GM21723 (cell line): ENCODE data around the gene ST14.
A peak's percentile ranks its signal among the peaks of the same experiment; 100 is the strongest.

Experiments used
- ATAC-seq: cut with Tn5 transposase; IDR thresholded peaks from one replicate; pipeline ENCODE4 v1.9.1; 2021; ENCODE audit warnings: mild to moderate bottlenecking, moderate library complexity; ENCODE audit not compliant: unreplicated experiment

Gene ST14

DNA sequence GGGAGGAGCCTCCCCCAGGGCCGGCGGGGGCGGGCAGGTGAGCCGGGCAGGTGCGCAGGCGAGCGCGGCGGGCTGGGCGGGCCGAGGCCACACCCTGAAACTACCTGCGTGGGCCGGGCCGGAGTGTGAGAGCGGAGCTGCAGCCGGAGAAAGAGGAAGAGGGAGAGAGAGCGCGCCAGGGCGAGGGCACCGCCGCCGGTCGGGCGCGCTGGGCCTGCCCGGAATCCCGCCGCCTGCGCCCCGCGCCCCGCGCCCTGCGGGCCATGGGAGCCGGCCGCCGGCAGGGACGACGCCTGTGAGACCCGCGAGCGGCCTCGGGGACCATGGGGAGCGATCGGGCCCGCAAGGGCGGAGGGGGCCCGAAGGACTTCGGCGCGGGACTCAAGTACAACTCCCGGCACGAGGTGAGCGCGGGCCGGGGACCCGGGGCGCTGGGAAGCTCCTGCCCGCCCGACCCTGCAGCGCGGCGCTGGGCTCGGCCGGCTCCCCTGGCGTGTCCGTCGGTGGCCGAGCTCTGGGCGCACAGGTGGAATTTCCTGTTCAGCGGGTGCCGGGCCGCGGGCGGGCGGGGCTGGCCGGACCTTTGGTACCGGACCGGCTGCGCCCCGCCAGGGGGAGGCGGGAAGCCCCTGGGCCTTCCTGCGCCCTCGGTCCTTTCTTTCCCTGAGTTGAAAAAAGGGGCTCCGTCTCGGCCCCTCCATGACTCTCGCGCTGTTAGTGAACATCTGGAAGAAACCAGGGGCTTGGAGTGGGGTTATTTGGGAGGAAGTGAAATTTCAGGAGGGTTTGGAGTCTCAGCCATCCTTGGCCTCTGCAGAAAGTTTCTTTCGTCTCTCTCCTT is at the start of gene ST14:
TSS of gene ST14 (plus strand) at position 126 of the 841 bp plus-strand sequence. CDS start at position 324, 198 bp downstream.
- peak; percentile 54 for ATAC-seq

DNA sequence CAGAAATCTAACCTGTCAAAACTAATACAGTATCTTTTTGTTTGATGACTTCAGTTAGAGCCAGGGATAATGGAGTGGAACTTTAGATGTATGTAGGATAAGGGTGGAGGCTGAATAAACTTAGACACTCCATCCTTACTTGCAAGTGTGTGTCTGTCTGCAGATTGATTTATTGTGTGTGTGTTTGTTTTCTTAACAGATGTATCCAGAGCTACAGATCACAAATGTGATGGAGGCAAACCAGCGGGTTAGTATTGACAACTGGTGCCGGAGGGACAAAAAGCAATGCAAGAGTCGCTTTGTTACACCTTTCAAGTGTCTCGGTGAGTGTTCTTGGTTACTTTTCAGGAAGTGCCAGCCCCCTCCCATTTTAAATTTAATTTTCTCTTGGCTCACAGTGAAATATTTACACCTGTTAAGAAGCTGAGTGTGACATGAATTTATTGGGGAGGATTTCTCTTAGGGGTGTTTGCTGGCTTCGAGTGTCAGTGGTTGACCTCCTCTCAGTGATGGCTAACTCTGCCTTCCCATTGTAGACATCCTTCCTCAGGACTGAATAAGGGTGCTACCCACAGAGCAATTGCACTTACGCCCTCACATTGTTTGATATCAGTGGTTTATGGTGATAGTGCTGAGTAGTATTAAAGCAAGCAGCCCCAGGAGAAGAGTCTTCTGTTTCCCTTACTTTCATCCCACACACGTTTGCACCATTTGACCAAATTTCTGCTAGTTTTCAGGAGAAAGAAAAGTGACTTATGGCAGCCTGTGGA is 49.1 kb upstream of the ST14 start:
- ATAC-seq: no peak

DNA sequence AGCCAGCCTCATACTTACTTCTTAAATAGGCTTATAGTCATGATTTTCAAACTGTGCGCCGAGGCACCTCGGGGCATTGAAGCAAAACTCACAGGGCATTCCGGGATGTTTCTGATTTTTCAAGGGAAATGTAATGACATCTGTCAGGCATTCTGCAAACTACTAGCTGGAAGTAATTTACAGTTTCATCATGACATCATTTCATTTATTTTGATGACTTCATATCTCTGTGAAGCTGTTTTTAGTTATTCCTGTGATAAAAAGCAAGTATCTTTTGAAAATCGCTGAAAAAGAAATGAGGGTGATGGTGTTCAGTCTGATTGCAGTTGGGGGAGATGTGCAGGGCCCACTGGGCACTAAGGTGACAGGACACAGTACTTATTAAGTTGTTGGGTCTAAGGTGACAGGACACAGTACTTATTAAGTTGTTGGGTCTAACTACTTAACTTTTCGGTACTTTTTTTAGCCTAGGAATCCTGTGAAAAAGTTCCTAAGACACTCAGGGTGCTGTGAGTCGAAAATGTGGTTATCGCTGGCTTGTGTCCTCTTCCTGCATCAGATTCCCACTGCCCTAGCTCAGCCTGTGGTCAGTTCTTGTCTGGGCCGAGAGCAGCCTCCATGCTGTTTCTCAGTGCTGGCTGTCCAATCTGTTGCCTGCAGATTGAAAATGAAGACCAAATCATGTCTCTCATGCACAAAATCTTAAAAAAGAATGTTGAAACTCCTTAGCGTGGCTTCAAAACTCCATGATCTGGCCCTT is 47.3 kb upstream of the ST14 start:
- no peak for ATAC-seq

DNA sequence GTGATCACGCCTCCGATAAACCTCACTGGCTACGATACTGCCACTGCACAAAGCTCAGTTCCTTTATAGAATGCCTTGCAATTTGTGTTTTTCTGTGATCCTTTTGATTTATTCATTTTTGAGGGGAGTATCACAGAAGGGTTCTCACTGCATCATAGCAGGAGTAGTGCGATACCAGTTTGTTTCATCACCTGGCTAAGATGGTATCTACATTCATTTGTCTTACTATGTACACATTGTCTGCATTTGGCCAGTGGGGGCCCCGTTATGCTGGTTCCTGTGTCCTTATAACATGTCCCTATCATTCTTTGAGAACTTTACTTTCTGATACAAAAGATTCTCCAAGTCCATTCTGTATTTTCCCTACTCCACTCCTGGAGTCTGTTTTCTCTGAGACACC is 45.3 kb upstream of the ST14 start:
- ATAC-seq: no peak

DNA sequence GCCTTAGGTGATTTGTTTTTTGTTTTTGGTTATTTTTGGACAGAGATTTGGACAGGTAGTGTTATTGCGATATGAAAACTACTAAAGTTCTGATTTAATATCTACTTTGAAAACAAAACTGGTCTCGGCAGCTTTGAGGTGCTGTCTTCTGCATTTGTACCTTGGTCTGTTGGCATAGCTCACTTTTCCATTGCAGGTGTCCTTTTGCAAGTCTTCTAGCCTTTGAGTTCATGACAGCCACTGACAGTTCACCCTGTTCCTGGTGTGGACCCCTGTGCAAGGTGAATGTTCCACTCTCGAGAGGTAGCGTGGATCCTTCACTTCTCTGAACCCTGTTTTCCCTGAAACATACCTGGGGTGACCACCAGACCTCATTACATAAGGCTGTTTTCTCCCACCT is 44.9 kb upstream of the ST14 start:
- ATAC-seq: no peak

DNA sequence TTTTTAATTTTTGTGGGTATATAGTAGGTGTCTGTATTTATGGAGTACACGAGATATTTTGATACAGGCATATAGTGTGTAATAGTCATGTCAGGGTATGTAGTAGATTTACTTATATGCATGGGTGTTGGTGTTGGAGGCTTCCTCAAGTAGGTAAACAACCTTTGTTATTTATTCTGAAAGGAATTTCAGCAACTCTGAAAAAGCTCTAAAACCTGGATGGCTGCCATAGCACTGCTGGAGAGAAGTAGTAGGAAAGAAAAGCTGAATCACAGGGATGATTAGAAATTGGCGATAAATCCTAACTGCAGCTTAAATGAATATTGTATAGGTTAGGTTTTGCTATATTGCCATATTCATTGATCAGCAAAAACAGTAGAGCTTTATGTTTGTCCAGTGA is 44.4 kb upstream of the ST14 start:
- ATAC-seq: no peak

DNA sequence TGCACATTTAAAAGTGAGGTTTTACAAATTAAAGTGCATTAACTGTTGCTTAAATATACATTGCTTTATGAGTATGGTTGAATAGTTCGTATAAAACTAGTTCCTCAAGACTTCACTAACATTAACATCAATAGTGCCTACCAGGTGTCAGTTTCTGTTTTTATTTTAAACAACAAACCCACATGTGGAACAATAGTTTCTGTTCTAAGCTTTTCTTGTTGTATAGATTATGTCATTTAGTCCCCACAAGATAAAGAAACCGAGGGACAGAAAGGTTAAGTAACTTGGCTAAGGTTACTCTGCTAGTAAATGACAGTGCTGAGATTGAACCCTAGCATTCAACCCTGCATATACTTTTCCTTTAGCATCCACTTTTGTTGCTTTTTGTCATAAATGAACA is 41.4 kb upstream of the ST14 start:
- peak; percentile 92 for ATAC-seq

DNA sequence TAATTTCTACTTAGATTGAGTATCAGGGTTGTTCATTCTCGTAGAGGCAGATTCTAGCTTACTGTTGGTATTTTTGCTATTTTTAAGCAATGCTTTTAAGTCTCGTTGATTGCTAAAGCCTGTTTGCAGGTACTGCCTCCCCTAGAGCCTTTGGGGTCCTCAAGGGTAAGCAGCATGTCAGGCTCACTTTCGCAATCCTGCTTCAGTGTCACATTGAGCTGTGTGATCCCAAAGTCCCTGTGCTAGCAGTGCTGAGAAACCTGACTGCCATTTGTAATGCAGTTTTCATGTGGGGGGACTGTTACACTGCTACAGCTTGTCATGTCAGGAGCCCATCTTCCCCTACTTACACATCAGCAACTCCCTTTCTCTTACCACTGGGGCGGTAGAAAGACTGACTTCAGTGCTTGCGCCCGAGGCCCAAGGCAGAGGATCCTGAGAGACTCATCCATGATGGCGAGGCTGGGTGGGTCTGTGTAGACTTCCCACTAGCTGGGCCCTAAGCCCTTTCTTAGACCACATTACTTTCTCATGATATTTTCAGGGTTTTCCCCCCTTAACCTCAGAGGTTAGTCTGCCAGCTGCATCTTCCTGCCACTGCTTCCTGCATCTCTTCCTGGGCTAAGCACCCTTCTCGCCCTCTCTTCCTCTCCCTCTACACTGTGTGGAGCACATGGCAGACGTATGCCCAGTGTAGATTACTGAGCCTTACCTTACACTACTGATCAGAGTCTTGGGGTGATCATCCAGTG is 40.8 kb upstream of the ST14 start:
- ATAC-seq: peak; percentile 70

DNA sequence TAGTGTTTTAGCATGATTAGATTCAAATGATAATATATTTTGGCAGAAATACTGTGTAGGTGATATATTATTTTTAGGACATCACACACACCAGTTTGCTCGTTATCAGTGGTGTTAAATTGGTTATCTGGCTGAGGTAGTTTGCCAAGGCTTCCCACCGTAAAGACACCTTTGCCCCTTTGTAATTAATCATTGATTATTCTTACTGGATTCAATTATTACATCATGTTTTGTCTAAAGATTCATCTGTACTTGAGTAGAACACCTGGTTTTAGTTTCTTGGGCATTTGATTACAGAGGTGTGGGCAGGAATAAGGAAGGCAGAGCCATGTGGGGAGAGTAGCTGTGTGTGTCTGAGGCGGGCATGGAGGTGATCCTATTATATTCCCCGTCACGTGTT is 39.5 kb upstream of the ST14 start:
- ATAC-seq: no peak

DNA sequence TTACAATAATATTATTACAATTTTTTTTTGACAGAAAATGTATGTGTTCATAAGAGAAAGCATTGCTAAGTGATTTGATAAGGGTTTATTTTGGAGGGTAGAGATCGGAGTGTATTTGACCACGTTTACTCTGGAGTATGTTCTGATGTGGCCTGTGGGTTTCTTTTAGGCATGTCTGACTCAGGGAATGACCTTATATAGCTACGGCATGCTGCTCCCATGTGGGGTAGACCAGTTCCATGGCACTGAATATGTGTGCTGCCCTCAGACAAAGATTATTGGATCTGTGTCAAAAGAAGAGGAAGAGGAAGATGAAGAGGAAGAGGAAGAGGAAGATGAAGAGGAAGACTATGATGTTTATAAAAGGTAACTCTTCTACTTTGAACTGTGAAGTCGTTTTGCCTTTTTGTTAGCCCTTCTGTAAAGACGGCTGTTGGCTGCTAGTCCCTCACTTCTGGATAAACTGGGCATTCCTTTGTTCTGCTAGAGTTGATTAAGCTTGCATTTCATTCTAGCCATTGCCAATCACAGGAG is 38.1 kb upstream of the ST14 start:
- ATAC-seq: no peak

DNA sequence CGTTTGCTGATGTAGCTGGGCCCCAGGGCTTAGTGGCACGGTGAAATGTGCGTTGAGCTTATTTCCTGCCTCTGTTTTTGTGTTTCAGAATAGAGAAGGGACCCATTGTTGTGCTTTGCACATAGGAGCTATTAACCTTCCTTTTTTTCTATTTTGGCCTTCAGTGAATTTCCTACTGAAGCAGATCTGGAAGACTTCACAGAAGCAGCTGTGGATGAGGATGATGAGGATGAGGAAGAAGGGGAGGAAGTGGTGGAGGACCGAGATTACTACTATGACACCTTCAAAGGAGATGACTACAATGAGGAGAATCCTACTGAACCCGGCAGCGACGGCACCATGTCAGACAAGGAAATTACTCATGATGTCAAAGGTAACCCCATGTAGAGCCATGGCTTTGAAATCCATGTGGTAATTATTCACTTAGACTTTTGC is 37.4 kb upstream of the ST14 start:
- no peak for ATAC-seq

DNA sequence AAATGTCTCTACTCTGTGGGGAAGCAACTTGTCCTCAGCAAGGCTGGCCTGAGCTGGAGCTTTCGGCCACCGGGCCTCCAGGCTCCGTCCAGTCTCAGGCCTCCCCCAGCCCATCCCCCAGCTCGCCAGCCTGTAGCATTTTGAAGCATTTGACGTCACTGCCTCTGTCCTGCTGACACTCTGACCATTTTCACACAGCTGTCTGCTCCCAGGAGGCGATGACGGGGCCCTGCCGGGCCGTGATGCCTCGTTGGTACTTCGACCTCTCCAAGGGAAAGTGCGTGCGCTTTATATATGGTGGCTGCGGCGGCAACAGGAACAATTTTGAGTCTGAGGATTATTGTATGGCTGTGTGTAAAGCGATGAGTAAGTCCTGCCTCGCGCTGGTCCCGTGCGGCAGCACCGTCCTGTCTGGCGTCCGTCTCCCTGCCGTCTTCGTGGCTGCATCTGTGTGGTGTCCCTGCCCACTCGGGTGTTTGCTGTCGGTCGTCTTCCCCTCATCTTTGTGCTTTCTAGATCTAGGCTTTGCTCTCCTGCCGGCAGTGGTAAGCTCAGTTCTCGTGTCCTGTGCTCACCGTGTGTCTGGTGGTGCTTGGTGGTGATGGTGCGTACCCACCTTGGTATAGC is 36.1 kb upstream of the ST14 start:
- no peak for ATAC-seq

DNA sequence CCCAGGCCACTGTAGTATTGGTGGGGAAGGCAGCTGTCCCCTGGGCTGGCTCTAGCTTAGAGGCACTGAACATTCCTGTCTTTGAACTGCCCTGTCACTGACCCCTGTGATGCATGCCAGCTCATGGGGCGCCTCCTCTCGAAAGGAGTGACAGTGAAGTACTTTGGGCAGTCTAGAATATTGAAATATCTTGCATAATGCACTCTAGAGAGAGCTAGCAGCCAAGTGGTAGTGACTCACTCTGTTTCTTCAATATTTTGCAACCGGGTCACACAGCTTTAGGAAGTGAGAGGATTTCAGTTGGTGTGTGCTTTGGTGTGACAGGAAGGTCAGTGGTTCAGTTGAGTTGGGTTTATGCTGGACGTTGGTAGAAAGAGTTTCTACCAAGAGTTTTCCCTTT is 35.5 kb upstream of the ST14 start:
- no peak for ATAC-seq

DNA sequence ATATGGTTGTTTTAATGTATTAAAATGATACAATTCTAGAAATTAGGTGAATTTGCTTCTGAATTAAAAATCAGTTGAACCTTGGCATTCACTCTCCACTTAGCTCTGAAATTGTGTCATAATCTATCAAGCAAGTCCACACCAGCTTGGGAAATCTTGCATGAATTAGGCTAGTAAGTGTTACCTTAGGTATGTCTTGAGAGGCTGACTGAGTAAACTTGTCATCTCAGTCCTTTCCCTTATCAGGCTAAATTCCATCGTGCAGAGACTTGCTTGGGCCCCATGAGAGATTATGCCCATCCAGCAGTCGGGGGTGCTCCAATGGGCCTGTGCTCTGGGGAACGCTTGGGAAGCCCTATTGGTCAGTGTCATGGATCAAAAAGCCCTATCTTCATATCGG is 33.9 kb upstream of the ST14 start:
- no peak for ATAC-seq

DNA sequence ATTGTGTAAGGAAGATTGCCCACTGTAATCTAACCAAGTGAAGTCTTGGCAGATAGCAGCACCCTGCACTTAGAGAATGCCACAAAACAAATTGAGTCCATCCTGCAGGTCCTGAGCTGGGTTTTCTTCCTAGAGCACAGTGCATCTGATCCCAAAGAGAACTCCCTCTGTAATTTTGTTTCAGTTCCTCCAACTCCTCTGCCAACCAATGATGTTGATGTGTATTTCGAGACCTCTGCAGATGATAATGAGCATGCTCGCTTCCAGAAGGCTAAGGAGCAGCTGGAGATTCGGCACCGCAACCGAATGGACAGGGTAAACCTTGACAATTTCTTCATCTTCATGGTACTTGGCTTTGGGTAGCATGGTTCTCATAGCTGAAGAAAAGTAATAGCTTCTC is 33.1 kb upstream of the ST14 start:
- no peak for ATAC-seq

DNA sequence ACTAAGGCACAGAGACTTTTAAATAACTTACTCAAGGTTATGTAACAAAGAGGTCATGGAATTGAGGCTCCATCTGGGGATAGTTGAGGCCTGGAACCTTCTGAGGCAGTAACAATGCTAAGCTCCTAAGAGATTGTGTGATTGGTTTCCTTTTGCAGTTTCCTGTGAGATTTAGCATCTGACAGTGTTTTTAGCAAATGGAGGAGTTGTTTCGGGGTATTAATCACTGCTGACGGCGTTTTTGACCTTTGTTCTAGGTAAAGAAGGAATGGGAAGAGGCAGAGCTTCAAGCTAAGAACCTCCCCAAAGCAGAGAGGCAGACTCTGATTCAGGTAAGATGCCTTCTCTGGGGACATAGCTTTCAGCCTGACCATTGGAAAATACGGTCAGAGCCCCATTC is 32.1 kb upstream of the ST14 start:
- no peak for ATAC-seq

DNA sequence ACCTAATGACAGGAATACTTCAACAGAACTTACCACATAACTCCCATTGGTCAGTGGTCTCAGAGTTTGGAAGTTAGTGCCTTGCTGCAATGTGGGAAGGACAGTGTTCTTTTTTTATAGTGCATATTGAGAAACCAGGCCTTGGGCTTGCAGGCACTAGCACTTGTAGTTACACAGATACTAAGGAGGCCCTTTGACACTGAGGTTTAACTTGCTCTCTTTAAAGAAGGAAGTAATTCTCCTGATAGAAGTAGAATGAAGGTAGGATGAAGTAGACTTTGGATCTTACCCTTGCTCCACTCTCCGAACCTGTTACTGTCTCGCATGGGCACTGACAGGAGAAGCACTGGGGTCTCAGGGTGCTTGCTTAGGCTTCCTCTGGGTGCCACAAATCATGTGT is 31.0 kb upstream of the ST14 start:
- ATAC-seq: no peak

DNA sequence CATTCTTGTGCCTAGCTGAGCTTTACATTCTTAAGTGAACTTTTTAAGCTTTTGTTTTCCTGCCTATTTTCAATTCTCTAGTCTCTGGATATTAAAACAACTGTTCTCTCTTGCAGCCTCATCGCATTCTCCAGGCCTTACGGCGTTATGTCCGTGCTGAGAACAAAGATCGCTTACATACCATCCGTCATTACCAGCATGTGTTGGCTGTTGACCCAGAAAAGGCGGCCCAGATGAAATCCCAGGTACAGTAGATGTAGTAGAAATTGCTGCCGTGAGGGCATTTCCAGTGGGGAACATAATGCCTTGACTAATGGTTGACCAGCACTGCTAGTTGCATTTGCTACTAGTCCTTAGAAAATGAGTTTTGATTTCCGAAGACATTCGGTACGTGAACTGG is 29.7 kb upstream of the ST14 start:
- no peak for ATAC-seq

DNA sequence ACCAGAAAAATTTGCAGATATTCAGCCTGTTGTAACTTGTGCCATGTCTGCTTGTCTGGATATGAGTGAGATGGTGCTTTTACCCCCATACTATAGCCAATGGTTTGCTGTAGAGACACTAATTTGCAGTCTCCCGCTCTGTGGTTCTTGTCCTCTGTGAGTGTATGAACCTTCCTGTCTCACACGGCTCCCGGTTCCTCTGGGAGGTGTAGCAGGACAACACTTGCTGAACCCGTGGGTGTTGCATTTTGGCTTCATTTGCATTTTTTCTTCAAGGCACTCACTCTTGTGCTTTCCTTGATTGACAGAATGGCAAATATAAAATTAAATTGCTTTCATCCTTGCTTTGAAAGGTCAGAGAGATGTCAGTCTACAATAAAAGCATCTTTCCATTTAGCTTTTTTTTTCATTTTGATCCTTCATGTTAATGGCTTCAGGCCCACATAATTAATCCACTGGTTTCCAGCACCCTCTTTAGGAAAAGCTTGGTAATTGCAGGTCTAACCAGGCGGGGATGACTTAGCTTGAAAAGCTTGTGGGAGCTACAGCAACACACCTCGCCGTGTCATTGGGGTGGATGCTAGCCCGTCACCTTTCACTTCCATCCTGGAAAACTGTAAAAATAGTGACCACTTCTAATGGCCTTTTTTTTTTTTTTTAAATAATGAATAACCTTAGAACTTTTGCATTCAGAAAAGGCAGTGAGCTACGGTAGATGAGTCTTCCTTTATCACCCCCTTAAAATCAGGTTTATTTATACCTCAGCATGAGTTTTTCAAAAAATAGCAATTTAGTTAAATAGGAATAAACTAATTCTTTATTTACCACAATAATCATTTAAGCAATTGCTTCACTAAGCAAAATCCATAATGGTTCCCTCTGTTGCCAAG is 27.4 kb upstream of the ST14 start:
- ATAC-seq: peak; percentile 85
